ENCODE data around the gene EMP1.

EMP1 gene

DNA sequence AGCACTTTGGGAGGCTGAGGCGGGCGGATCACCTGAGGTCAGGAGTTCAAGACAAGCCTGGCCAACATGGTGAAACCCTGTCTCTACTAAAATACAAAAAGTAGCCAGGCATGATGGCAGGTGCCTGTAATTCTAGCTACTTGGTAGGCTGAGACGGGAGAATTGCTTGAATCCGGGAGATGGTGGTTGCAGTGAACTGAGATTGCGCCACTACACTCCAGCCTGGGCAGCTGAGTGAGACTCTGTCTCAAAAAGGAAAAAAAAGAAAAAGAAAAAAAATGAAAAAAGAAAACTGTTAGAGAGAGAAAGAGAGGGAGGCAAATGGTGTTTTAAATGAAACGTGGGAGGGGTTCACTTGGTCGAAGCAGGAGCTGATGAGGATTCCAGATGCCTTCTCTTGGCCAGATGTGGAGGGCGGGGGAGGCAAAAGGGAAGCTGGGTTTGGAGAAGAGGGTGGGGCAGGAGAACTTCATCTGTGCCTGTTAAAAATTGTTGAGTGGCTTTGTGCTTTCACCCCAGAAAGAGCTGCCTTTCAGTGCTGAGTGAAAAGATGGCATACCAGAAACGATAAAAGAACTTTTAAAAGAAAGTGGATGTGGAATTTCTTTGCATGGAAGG is 1.1 kb downstream of the EMP1 start:
- no peak for DNase-seq (ENCODE audit: low spot score)

DNA sequence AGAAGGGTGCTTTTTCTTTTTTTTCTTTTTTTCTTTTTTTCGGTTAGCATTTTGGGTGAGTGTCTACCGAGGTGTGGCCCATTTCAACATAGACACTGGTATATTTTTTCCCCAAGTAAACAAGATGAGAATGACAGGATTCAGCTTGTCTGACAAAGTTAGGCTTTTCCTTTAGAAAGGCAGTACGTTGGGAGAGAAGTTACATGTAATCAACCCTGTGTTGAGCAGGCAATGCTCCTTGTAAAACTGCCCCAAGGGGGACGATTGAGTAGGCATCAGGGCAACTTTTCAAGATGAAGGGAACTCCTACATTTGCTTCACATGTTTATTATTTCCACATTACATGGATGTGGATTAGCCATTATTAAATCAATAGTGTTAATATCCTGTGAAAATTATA is 1.7 kb downstream of the EMP1 start:
- DNase-seq (ENCODE audit: low spot score) = no peak

DNA sequence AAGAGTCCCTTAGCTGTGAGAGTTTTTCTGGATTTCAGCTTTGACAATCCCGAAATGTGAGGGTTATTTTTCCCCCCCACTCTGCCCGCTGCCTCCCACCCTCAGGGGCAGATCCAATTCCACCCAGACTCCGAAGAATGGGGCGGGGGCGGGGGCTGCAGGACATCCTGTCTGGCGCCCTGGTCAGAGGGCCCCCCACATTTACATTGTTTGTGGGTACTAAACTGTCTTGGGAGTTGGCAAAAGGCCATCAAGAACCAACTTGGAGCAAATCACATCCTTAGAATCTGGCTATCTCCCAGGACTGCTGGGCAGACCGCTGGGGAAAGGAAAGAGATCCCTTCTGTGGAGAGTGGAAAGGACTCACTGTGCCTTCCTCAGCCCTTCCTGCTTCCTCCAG is 2.4 kb downstream of the EMP1 start:
- no peak for DNase-seq (ENCODE audit: low spot score)

DNA sequence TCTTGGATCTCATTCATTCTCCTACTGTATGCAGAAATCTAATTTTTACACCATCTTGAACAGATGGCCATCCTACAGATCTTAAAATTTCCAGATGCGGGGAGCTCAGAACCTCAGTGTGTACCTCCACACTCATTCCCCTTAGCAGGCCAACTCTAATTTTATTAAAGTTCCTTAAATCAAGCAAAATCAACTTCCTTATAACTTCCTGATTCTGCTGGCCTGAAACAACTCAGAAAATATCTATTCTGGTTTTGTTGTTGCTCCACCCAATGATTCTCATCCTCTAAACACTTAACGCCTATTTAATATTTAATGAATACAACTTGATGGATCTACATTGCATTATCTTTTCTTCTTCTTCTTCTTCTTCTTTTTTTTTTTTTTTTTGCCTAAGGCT is 3.1 kb downstream of the EMP1 start:
- no peak for DNase-seq (ENCODE audit: low spot score)

DNA sequence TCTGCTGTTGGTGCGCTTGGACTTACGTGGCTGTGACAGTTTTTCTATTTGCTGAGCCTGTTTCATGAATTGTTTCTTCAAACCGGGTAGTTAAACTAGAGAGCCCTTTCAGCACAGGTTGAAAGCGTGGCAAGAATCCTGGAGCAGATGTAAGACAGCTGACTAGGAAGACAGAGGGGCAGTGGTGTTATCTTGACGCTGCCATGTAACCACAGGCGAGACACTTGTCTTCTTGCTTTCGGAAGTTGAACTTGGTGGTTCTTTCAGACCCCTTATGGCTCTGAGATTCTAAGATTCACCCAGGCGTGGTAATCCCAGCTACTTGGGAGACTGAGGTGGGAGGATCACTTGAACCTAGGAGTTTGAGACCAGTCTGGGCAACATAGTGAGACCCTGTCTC is 4.3 kb downstream of the EMP1 start:
- no peak for DNase-seq (ENCODE audit: low spot score)

DNA sequence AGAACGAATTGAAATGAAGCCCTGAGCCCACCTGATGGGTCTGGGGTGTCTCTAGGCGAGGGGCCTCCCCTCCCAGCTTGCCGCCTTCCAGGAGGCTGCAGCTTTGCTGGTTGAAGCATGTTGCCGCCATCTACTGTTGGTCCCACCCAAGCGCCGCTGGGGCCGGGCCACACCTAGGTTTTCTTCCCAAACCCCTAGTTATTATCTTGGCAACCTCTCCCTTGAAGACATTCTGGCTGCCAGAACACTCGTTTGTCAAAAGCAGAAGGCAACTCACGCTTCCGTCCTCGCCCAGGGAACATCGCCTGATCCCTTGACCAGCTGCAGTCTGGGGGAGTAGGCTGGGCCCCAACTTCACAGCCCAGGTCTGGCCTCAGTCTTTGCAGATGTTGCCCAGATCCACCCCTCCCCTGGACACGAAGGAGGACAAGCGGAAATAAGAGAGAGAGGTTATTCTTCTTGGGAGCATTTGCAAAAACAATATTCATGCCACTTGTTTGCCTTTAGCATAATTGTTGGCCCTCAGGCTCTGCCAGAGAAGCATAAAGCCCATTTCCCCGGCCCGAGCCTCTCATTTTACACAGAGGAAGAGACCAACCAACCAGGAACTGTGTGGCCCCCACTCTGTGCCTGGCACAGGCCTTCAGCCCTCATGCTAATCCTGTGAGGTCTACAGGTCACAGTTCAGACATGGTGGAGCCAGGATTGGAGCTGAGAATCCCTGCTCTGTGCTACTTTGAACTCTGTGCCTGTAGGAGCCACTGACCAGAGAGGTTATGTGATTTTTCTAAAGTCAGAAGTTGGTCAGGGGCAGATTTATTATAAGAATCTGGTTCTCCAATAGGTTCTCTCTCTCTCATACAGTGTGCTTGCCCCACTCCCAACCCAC is 6.8 kb downstream of the EMP1 start:
- DNase-seq (ENCODE audit: low spot score) = no peak

DNA sequence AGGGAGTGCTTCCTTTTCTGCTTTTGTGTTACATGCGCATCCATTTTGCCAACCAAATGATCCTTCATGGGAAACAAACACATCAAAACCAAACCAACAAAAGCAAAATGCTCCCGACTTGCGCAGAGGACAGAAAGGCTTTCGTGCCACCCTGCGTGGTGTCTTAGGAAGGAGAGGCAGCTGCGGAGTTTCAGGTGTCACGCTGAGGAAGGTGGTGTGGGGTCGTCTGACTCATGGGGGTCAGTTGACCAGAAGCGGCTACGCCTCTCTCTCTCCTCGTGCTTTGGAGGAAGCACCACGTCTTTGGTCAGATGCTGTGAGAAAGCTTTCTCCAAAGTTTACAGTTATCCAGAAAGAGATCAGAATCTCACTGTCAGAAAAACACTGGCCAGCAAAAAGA is 7.9 kb downstream of the EMP1 start:
- DNase-seq (ENCODE audit: low spot score) = no peak

DNA sequence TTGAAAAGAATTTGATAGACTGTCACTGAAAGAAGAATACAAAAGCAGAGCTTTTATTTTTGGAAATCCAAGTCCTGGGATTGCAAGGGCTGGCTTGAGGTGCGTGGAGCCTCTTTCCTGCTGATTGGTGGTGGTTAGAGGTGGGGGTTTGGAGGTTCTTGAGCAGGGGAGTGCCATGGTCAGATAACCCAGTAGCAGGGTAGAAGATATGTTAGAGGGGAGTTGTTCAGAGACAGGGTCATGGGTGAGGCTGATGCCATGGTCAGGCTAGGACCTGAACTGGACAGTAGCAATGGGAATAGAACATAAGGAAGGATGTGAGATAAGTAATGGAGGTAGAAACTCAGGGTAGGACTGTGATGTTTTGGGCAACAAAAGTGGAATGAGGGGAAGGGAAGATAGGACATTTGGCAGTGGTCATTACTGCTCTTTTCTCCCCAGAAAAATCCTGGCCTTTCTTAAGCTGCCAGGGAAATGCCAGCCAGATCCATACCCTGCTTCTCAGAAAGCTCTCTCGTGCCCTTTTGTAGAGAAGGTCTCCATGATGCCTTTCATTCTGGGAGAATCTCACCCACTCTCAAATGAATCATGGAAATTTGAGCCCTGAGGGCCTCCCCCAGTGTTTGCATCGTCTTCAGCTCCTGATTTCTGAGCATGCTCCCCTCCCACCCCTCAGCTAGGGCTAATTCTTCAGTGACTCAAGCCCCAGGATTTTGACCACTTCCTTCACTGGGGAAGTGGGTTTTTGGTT is 9.5 kb downstream of the EMP1 start:
- no peak for DNase-seq (ENCODE audit: low spot score)

DNA sequence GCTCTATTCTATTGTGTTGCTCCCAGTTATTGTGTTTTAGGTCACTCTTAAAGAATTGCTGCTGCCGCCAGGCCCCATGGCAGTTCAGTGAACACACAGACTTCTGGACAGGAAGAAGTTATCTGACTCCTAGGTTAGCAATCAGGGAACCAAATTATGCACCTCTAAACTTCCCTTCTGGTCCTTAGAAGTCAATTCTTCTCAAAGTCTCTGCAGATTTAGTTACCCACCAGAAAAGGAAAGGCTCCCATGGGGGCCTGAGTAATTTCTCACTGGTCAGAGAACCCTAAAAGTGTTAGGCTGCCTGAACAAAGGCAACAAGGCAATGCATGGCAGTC is 10.0 kb downstream of the EMP1 start:
- no peak for DNase-seq (ENCODE audit: low spot score)

DNA sequence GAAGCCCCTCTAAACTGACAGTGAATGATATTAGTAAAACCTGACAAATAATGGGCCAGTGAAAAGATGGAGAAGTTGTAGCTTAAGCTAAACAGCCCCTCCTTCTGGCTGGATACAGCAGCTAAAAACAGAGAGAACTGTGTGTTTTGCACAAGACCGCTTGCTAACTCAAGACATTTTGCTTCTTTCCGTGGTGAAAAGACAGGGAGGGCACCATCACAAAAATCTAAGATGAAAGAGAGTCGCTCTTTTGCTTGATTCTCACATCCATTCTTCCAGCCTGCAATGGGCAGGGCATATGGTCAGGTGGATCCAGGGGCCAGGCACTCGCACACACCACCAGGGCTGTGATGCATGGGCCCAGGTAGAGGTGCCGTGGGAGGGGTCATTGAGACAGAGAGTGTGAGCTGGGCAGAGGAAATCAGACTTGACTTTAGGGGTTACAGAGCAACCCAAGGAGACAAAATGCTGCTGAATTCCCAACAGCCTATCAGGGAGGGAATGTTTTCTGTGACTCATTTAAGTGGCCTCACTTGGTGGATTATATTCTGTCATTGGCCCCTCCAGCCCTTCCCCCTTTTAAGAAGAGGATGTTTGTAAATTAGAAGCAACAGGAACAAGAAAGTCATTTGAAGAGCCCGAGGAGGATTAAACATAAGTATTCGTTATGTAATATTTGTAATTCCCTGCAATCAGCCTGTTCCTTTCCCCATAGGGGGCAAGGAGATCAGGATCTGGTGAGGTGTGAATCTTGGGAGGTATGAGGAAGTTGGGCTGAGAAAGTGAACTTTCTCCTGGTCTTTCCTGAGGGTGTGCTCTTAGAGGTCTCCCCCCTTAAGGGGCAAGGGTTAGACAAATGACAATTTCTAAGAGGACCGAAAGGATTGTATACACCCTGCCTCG is 12.3 kb downstream of the EMP1 start:
- peak; percentile 31 for DNase-seq (ENCODE audit: low spot score)

DNA sequence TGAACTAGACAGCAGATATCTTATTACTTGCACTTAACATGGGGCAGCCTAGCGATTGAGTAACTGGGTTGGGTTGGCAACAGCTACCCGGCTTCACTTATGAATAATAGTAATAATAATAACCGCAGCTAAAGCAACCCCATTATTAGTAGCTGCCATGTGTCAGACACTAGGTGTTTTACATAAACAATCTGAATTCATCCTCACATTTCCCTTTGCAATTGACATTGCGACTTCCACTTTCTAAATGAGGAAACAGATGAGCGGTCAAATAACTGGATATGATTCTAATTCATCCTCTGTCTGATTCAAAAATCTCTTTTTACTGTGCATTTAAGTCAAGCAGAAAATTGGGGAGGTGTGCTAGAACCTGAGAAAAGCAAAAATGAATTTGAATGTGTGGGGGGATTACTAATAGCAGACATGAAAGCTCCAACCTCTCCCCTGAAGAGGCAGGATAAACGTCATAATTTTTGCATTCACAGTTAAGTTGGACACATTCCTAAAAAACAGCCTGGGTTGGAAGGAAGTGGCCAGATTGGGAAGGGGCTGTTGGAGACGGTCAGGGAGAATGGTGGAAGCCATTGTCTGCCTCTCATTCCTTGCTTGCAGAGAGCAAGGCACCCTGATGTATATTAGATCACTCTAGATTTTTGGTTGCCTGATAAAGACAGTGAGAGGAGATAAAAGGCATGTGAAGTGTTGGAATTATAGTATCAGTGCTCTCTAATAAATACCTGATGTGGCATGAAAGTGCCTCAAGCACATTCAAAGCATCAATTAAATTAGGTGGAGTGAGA is 13.1 kb downstream of the EMP1 start:
- no peak for DNase-seq (ENCODE audit: low spot score)

DNA sequence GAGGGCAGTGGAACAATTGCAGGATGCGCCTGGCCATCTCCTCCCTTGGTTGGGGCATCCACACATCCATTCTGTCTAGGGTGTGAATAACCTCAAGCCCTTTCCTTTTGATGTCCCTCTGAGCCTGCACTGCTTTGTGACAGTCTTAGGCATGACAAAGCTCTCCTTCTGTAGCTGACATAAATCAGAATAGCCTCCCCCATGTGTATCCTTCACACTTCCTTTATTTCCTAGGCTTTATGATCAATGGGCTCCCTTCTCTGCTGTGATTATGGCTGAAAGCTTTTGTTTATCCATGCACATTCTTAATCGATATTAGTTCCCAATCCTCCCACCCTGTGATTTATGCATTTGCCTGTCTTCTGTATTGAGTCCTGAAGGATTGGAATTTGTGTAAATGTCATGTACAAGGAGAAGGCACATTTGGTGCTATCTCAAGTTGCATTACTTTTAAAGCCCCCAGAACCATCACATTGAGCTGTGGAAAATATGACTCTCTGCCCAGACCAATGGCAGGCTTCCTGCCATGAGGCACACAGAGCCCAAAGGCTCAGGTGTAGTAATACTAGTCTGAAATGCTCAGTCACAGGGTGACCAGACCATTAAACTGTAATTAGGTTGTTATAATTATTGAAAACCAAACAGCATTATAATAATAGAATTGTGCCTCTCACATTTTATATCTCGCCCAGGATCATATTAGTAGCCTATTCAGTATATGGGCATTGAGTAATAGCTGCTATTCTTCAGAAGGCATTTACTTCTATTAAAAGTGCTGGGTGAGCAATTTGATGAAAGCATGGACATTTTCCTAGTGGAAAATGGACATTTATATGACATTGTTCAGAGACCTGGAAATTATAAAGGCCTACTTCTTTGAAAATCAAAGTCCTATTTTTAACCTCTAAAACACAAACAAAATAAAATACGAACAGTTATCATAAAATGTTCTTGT is 14.0 kb downstream of the EMP1 start:
- DNase-seq (ENCODE audit: low spot score) = no peak

DNA sequence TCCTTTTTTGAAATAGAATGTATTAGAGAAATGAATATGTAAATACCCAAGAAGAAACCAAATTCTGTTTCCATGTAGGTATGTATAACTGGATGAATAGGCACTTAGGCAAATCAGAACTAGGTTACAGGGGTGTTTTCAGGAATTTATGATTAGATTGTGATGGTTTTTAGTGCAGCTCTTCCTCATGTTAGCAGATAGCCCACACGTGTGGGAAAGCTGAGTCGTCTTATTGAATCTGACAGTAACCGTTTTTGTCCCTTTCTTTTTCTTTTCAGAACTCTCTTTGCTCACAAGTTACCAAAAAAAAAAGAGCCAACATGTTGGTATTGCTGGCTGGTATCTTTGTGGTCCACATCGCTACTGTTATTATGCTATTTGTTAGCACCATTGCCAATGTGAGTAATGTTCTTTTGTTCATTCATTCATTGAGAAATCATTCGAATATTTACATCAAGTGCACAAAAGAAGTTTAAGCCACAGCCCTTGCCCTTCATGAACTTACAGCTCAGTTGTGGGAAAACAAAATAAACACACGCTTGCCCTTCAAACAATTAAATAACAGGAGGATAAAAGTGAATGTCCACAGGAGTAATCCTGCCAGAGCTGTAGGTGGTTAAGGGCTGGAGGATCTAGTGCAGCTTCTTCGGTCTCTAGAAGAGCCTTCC is 14.8 kb downstream of the EMP1 start:
- DNase-seq (ENCODE audit: low spot score) = no peak

DNA sequence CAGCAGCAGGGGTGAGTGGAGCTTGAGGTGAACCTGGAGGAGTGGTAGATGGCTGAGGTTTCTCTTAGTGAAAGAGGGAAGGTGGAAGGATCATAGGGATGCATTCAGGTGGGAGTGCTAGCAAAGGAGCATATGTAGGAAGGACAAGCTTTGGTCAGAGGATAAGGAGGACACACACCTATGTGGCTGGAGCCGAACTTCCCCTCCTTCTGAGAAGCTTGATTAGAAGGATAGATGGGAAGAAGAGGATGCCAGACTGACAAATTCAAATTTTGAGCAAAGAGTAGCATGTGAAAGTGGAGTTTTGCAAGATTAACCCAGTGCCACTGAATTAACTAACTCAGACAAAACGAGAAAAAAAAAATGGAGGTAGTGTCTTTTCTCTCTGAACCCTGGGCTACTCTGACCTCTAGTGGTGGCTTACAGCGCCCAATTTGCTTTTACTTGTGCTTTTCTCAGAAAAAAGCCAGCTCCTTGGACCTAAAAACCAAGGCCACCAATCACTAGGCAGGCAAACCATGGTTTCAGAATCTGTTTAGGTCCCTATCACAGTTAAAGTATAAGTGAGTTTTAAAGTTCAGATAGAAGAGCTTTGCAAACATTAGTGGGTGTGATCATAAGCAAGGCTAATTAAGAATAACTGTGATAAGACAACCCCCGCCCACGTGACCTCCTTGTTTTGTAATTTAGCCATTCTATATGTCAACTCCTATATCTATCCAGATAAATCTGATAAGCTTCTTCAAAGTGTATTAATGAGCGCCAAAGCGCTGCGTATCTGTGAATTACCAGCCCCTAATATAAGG is 15.5 kb downstream of the EMP1 start:
- peak; percentile 79 for DNase-seq (ENCODE audit: low spot score)

DNA sequence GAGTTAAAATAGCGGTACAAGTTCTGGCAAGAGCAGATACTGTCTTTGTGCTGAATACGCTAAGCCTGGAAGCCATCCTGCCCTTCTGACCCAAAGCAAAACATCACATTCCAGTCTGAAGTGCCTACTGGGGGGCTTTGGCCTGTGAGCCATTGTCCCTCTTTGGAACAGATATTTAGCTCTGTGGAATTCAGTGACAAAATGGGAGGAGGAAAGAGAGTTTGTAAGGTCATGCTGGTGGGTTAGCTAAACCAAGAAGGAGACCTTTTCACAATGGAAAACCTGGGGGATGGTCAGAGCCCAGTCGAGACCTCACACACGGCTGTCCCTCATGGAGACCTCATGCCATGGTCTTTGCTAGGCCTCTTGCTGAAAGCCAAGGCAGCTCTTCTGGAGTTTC is 18.5 kb downstream of the EMP1 start:
- DNase-seq (ENCODE audit: low spot score) = no peak

DNA sequence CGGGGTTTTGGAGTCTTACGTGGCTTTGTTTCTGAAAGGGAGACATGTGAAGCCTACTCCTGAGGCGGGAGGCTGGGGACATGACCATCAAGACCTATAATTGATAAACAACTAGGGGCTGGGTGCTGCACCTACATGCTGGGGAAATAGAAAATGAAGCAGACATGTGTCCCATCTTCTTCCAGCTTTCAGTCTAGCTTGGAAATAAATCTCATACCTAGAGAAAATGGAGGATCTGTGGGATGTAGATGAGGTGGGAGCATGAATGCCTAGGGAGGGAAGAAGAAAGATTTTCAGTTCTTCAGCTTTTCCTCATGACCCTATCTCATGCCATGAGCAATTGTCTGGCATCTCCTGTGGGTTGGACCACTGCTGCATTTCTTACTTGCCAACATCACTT is 22.1 kb downstream of the EMP1 start:
- DNase-seq (ENCODE audit: low spot score) = no peak

DNA sequence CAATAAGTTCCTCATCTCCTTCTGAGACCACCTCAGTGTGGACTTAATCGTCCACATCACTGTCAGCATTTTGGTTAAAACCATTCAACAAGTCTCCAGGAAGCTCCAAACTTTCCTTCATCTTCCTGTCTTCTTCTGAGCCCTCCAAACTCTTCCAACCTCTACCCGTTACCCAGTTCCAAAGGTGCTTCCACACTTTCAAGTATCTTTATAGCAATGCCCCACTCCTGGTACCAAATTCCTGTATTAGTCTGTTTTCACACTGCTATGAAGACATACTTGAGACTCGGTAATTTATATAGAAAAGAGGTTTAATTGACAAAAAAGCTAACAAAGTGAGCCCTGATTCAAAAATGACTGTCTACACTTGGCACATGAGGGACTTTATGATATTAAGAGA is 22.8 kb downstream of the EMP1 start:
- no peak for DNase-seq (ENCODE audit: low spot score)

DNA sequence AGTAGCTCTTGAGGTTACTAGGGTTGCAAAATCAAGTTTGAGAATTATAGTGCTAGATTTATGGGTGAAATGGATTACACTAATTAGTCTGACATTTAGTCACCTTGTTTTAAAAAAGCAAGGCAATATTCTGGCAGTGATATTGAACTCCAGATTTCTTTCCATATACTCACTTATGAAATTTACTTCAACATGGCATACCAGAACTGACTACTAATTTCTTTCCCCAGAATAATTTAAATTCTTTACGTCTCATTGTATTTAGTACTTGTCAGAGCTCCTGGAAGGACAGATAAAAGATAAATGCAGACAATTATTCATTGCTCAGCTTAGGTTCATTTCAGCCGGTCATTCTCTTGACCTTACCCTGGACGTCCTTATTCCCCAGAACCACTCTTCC is 24.3 kb downstream of the EMP1 start:
- DNase-seq (ENCODE audit: low spot score) = no peak

DNA sequence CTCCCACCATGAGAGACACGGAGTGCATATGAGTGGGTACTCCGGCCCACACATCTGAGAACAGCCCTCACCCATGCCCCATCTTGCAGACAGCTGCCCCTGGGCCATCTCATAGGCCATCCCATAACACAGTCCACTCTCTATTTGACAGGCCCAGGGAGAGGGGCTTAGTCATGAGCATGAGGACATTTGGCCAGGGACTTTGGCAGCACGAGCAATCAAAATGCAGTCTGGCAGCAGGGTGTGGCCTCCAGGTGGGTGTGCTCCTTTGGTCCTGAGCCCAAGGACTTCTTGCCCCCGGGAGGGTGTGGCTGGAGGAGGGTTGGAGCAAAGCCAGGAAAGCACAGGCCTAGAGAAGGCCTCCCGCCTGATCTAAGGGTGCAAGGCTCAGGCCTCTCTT is 25.6 kb downstream of the EMP1 start:
- DNase-seq (ENCODE audit: low spot score) = no peak

Data from Ammon's horn (tissue), 1 donor.